ENCODE data around the gene NUMBL. TPM values are rescaled to one million over a fixed set of nuclear protein-coding genes. Genes with fewer than 3 reads are reported as not detected.

NUMBL gene
- 33.4 and 49.7 TPM in 2 replicates for total RNA-seq (2014; rRNA removed; shearing (Covaris generic))
- polyA plus RNA-seq (2016; fragmentation: Nextera tagmentation; extraction: Ambion mirVana), result 30.8 and 35.1 TPM in 2 replicates

DNA sequence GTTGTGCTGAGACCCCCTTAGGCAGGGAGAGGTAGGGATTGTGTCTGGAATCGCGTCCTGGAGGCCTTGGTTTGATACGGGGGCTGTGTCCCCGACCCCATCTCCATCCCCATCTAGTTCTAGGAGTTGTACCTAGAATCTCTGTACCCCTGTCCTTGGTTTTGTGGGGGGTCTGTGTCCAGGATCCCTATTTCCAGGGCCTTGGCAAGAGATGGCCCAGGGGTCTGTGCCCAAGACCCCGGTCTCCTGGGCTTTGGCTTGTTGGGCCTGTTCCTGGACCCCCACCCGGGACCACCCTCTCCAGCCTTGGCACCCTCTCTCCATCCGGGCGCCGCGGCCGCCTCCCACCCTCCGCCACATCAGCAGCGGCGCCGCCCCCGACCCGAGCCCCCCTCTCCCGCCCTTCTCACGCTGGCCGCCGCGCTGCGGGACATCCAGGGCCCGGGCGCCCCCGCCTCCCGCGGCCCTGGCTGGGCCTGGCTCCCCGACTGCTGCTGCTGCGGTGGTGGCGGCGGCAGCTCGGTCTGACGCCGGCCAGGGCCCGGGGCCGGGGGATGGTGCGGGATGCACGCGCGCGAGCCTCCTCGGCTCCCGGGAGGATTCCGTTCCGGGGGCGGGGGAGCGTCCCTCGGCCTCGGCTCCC lies at the start of gene NUMBL:
Gene NUMBL, minus strand, starts transcription at position 602 of the 643 bp plus-strand sequence. Its CDS starts 168 bp downstream, at position 434.
- Histone ChIP-seq H3K27ac (peak within 1 kb of the TSS; percentile 89), H3K9me2 (ENCODE audit: insufficient read depth) (no peaks in the 10 kb centered on the region), H3K4me2 (ENCODE audit: unreplicated experiment) (peak within 1 kb of the TSS; percentile 93), H3K36me3 (ENCODE audit: low read depth) (peaks cover 11% of the 10 kb centered on the region; the same call in 1 of the 2 replicates), H3K9me3 (ENCODE audit: low read depth) (no peaks in the 10 kb centered on the region), H4K20me1 (ENCODE audit: insufficient read depth) (no peaks in the 10 kb centered on the region), H3K4me1 (ENCODE audit: insufficient read depth) (peaks cover 17% of the 10 kb centered on the region), H3K27me3 (replicated peaks; ENCODE audit: insufficient read depth) (no peaks in the 10 kb centered on the region), H3K4me3 (peak within 1 kb of the TSS; percentile 88), H3K9ac (peak within 1 kb of the TSS; percentile 100), H3K79me2 (ENCODE audit: insufficient read depth) (peaks cover 40% of the 10 kb centered on the region), H3F3A (ENCODE audit: insufficient read depth) (peaks cover 5% of the 10 kb centered on the region; the same call in 1 of the 2 replicates), H2AFZ (peak within 1 kb of the TSS; percentile 66)
- TF ChIP-seq EZH2 (IDR thresholded peaks at IDR 0.05; ENCODE audit: insufficient read depth, poor library complexity, severe bottlenecking) (no peak), EZH2phosphoT487 (IDR thresholded peaks at IDR 0.05; ENCODE audit: insufficient read depth, low read depth) (no peak)
- in situ Hi-C loops (cut with MboI), result no loop called here
- no peak for DNase-seq
- 0 to 1% methylated on average over 18 to 30 of the region's 50 CpGs for WGBS, 2 experiments (ENCODE audit: low coverage in 1 of 2, low lambda C conversion rate in 2 of 2, missing lambda C conversion rate in 2 of 2)

DNA sequence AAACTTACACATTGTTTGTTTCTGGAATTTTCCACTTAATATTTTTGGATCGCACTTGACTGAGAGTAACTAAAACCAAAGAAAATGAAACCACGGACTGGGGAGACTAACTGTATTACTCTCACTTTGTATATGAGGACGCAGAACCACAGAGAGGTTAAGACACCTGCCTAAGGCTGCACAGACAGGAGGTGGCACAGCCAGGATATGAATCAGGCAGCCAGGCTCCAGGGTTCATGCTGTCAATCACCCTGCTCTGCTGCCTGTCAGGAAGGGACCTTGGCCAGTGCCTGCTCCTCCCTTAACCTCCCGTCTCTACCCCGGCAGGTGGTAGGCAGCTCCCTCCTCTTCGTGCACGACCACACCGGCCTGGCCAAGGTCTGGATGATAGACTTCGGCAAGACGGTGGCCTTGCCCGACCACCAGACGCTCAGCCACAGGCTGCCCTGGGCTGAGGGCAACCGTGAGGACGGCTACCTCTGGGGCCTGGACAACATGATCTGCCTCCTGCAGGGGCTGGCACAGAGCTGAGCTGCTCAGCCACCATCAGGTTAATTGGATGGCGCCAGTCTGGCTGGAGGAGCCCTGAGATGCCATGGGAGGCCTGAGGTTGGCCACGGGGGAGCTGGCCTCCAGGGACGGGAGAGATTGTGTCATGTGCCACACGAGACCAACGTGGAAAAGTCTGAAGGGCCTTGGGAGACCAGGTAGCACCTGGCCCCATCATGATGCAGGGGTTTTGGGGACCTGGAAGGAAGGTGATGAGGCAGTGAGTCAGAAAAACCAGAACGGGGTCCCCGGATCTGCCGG lies 48.8 kb upstream of the NUMBL start:
- no peaks in the 10 kb centered on the region for H3K9me3 ChIP-seq (ENCODE audit: low read depth)
- peaks cover 16% of the 10 kb centered on the region for H3K4me1 ChIP-seq (ENCODE audit: insufficient read depth)
- no peak for DNase-seq
- no peak for TF ChIP-seq EZH2phosphoT487 (IDR thresholded peaks at IDR 0.05; ENCODE audit: insufficient read depth, low read depth)
- TF ChIP-seq EZH2 (IDR thresholded peaks at IDR 0.05; ENCODE audit: insufficient read depth, poor library complexity, severe bottlenecking), result no peak
- peak overlapping the region; percentile 96 for H3K27ac ChIP-seq
- H3K4me3 ChIP-seq, result no peak overlapping the region
- H3K36me3 ChIP-seq (ENCODE audit: low read depth), result peaks cover under 1% of the 10 kb centered on the region
- H4K20me1 ChIP-seq (ENCODE audit: insufficient read depth), result no peaks in the 10 kb centered on the region
- no peak overlapping the region for H2AFZ ChIP-seq
- H3K9ac ChIP-seq, result peak overlapping the region; percentile 84
- no peaks in the 10 kb centered on the region for H3K27me3 ChIP-seq (replicated peaks; ENCODE audit: insufficient read depth)
- no peak overlapping the region for H3K4me2 ChIP-seq (ENCODE audit: unreplicated experiment)
- H3K79me2 ChIP-seq (ENCODE audit: insufficient read depth), result no peaks in the 10 kb centered on the region
- H3K9me2 ChIP-seq (ENCODE audit: insufficient read depth), result no peaks in the 10 kb centered on the region
- 54 to 58% methylated on average over 22 of the region's 22 CpGs for whole genome bisulfite sequencing, 2 experiments (ENCODE audit: low coverage in 1 of 2, low lambda C conversion rate in 2 of 2, missing lambda C conversion rate in 2 of 2)
- H3F3A ChIP-seq (ENCODE audit: insufficient read depth), result peaks cover 31% of the 10 kb centered on the region
- in situ Hi-C loops (cut with MboI), result no loop called here

DNA sequence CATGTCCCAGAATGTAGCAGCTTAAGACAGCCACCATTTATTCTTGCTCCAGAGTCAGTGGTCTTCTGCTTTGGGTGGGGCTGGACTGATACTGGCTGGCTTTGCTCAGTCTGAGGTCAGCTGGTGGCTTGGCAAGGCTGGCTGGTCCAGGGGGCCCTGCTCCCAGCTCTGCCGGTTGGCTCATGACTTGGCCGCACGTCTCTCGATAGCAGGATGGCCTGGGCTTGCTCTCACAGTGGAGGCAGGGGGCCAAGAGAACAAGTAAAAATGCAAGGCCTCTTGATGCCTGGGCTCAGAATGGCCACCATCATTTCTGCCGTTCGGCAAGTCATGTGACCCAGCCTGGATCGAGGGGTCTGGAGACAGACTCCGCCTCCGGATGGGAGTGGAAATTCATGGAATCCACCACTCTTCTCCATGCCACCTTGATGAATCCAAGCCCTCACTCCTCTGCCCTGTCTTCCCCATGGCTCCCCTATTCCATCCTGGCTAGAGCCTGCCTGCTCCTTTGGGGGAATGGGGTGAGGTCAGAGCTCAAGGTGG lies 46.7 kb upstream of the NUMBL start:
- no peaks in the 10 kb centered on the region for H3K9me2 ChIP-seq (ENCODE audit: insufficient read depth)
- no peak for DNase-seq
- 55 to 59% methylated on average over 9 of the region's 9 CpGs for WGBS, 2 experiments (ENCODE audit: low coverage in 1 of 2, low lambda C conversion rate in 2 of 2, missing lambda C conversion rate in 2 of 2)
- no peaks in the 10 kb centered on the region for H3K79me2 ChIP-seq (ENCODE audit: insufficient read depth)
- H3K4me1 ChIP-seq (ENCODE audit: insufficient read depth), result peaks cover 16% of the 10 kb centered on the region
- H3F3A ChIP-seq (ENCODE audit: insufficient read depth), result peaks cover 31% of the 10 kb centered on the region
- no peak overlapping the region for H3K4me3 ChIP-seq
- no peaks in the 10 kb centered on the region for H4K20me1 ChIP-seq (ENCODE audit: insufficient read depth)
- in situ Hi-C loops (cut with MboI), result no loop called here
- no peak overlapping the region for H2AFZ ChIP-seq
- H3K27me3 ChIP-seq (replicated peaks; ENCODE audit: insufficient read depth), result no peaks in the 10 kb centered on the region
- no peak overlapping the region for H3K9ac ChIP-seq
- H3K36me3 ChIP-seq (ENCODE audit: low read depth), result peaks cover 15% of the 10 kb centered on the region
- H3K27ac ChIP-seq, result no peak overlapping the region
- no peak for TF ChIP-seq EZH2phosphoT487 (IDR thresholded peaks at IDR 0.05; ENCODE audit: insufficient read depth, low read depth)
- TF ChIP-seq EZH2 (IDR thresholded peaks at IDR 0.05; ENCODE audit: insufficient read depth, poor library complexity, severe bottlenecking), result no peak
- H3K9me3 ChIP-seq (ENCODE audit: low read depth), result no peaks in the 10 kb centered on the region
- no peak overlapping the region for H3K4me2 ChIP-seq (ENCODE audit: unreplicated experiment)

GRCh38 chr19:40736661-40737060 lies 46.2 kb upstream of the NUMBL start:
- 91 to 92% methylated on average over 9 of the region's 9 CpGs for WGBS, 2 experiments (ENCODE audit: low coverage in 1 of 2, low lambda C conversion rate in 2 of 2, missing lambda C conversion rate in 2 of 2)

More at GRCh38 chr19:40736661-40737060, 46.2 kb upstream of the NUMBL start:
- no peak overlapping the region for H3K27ac ChIP-seq
- no peak overlapping the region for H3K4me3 ChIP-seq
- in situ Hi-C loops (cut with MboI), result no loop called here
- TF ChIP-seq EZH2phosphoT487 (IDR thresholded peaks at IDR 0.05; ENCODE audit: insufficient read depth, low read depth), result no peak
- TF ChIP-seq EZH2 (IDR thresholded peaks at IDR 0.05; ENCODE audit: insufficient read depth, poor library complexity, severe bottlenecking), result no peak
- no peaks in the 10 kb centered on the region for H3K9me2 ChIP-seq (ENCODE audit: insufficient read depth)
- no peak overlapping the region for H3K4me2 ChIP-seq (ENCODE audit: unreplicated experiment)
- H2AFZ ChIP-seq, result no peak overlapping the region
- DNase-seq, result no peak
- H3K9ac ChIP-seq, result no peak overlapping the region
- H3K79me2 ChIP-seq (ENCODE audit: insufficient read depth), result no peaks in the 10 kb centered on the region
- H3K27me3 ChIP-seq (replicated peaks; ENCODE audit: insufficient read depth), result no peaks in the 10 kb centered on the region
- peaks cover 16% of the 10 kb centered on the region for H3K4me1 ChIP-seq (ENCODE audit: insufficient read depth)
- peaks cover 15% of the 10 kb centered on the region for H3K36me3 ChIP-seq (ENCODE audit: low read depth)
- H4K20me1 ChIP-seq (ENCODE audit: insufficient read depth), result no peaks in the 10 kb centered on the region
- peaks cover 31% of the 10 kb centered on the region for H3F3A ChIP-seq (ENCODE audit: insufficient read depth)
- H3K9me3 ChIP-seq (ENCODE audit: low read depth), result no peaks in the 10 kb centered on the region

All from GM23248 (cell line).